HCT116 (cell line): ENCODE results near the gene KLHL6. TPM values are rescaled to one million over a fixed set of nuclear protein-coding genes. Genes with fewer than 3 reads are reported as not detected.

Experiments used
- ATAC-seq: fragments of 200-7000 bp; cut with Tn5 transposase; 2 replicates; pipeline ENCODE4 v1.9.1; 2020; ENCODE audit warnings: mild to moderate bottlenecking, moderate library complexity
- BruUV-seq: library from RNA; stranded (reverse); fragments of 400-500 nt; replicated peaks from 2 replicates; lab custom pipeline; 2021; lab: Mats Ljungman, UMichigan
- CTCF ChIA-PET: fragments of 300-600 bp; sonication (Branson Sonifier 250); formaldehyde crosslinking; loops from one replicate; lab custom pipeline; 2021; ENCODE audit warnings: antibody characterized with exemption; lab: Charles Lee
- POLR2A ChIA-PET: fragments of 300-600, 350-600 bp; sonication (Branson Sonifier 250); formaldehyde crosslinking; loops from one replicate; lab custom pipeline; 2021; ENCODE audit warnings: antibody characterized with exemption; lab: Charles Lee
- RAD21 ChIA-PET, 2 experiments: fragments of 300-600 bp; sonication (Branson Sonifier 250); formaldehyde crosslinking; loops; one replicate each; lab custom pipeline; 2023; ENCODE audit warnings: low total read pairs in 2 of 2; ENCODE audit not compliant: uncharacterized antibody in 2 of 2, unreplicated experiment in 2 of 2, low non-redundant PET in 1 of 2; lab: Charles Lee
- DNase-seq: peaks from one replicate; pipeline ENCODE4 v3.0.0-alpha.2; 2010; ENCODE audit warnings: low read depth, low spot score
- H2AFZ ChIP-seq: fragments of 200-600 bp; shearing (Covaris generic), sonication (generic); 2 replicates; pipeline ENCODE4 v1.6.1; 2017; ENCODE audit warnings: low read depth, mixed run types, mixed read lengths, antibody characterized with exemption, low read length; ENCODE audit not compliant: poor library complexity, severe bottlenecking
- H3K27ac ChIP-seq: 2 replicates; pipeline ENCODE4 v1.5.1; 2012; ENCODE audit warnings: low read depth, low read length
- H3K27me3 ChIP-seq: fragments of 200-600 bp; sonication (generic); 2 replicates; pipeline ENCODE4 v1.6.1; 2016; ENCODE audit warnings: mixed run types, low read length, mixed read lengths; ENCODE audit not compliant: insufficient read depth
- H3K36me3 ChIP-seq, 2 experiments: fragments of 200-500 bp in 1 of 2; fragments of 200-600 bp in 1 of 2; sonication (Bioruptor generic) in 1 of 2; sonication (generic) in 1 of 2; 2 replicates each; pipeline versions ENCODE4 v1.5.1 to v1.6.1; 2014 to 2016; ENCODE audit warnings: low read length in 2 of 2, inconsistent platforms in 1 of 2, mixed read lengths in 1 of 2, mixed run types in 1 of 2; ENCODE audit not compliant: insufficient read depth in 2 of 2, control insufficient read depth in 1 of 2
- H3K4me1 ChIP-seq, 2 experiments: fragments of 200-600 bp in 1 of 2; sonication (generic) in 1 of 2; 2 replicates each; pipeline versions ENCODE4 v1.5.1 to v1.6.1; 2012 to 2017; ENCODE audit warnings: low read length in 2 of 2, inconsistent platforms in 1 of 2, mild to moderate bottlenecking in 1 of 2, mixed read lengths in 1 of 2, mixed run types in 1 of 2, moderate library complexity in 1 of 2; ENCODE audit not compliant: insufficient read depth in 2 of 2, control insufficient read depth in 1 of 2
- H3K4me2 ChIP-seq: fragments of 200-600 bp; sonication (generic); 2 replicates; pipeline ENCODE4 v1.6.1; 2017; ENCODE audit warnings: mixed run types, low read length, mixed read lengths
- H3K4me3 ChIP-seq, 2 experiments: fragments of 200-600 bp in 1 of 2; sonication (generic) in 1 of 2; replicated peaks in 1 of 2; 2 replicates each; pipeline ENCODE4 v1.5.1; 2011 to 2016; ENCODE audit warnings: low read length in 2 of 2, control low read depth in 1 of 2, low read depth in 1 of 2, mild to moderate bottlenecking in 1 of 2, mixed read lengths in 1 of 2, mixed run types in 1 of 2
- H3K79me2 ChIP-seq: fragments of 200-600 bp; sonication (generic); 2 replicates; pipeline ENCODE4 v1.6.1; 2017; ENCODE audit warnings: mild to moderate bottlenecking, mixed run types, low read length, moderate library complexity, mixed read lengths; ENCODE audit not compliant: insufficient read depth
- H3K9ac ChIP-seq: fragments of 200-600 bp; sonication (generic); 2 replicates; pipeline ENCODE4 v1.6.1; 2016; ENCODE audit warnings: low read length, mixed read lengths
- H3K9me2 ChIP-seq: fragments of 200-600 bp; sonication (generic), shearing (Covaris generic); 2 replicates; pipeline ENCODE4 v1.6.1; 2017; ENCODE audit warnings: mixed run types, mild to moderate bottlenecking, moderate library complexity; ENCODE audit not compliant: insufficient read depth
- H3K9me3 ChIP-seq, 2 experiments: fragments of 200-500 bp in 1 of 2; fragments of 200-600 bp in 1 of 2; sonication (Bioruptor generic) in 1 of 2; sonication (generic) in 1 of 2; 2 replicates each; pipeline ENCODE4 v1.6.1; 2014 to 2017; ENCODE audit warnings: low read length in 2 of 2, mixed read lengths in 2 of 2, inconsistent platforms in 1 of 2, low read depth in 1 of 2, mild to moderate bottlenecking in 1 of 2, mixed run types in 1 of 2, moderate library complexity in 1 of 2; ENCODE audit not compliant: control insufficient read depth in 1 of 2, insufficient read depth in 1 of 2
- H4K20me1 ChIP-seq: fragments of 200-600 bp; sonication (generic), shearing (Covaris generic); 2 replicates; pipeline ENCODE4 v1.6.1; 2017; ENCODE audit warnings: mixed run types, mild to moderate bottlenecking, moderate library complexity; ENCODE audit not compliant: insufficient read depth
- ATF3 ChIP-seq: IDR thresholded peaks from 2 replicates; pipeline ENCODE4 v1.6.1; 2012
- CBX3 ChIP-seq: IDR thresholded peaks from 2 replicates; pipeline ENCODE4 v1.6.1; 2012; ENCODE audit warnings: low read depth
- CEBPB ChIP-seq: IDR thresholded peaks from 2 replicates; pipeline ENCODE4 v1.6.1; 2012; ENCODE audit warnings: low read depth
- CTCF ChIP-seq, 3 experiments: fragments of 200-600 bp in 1 of 3; sonication (generic) in 1 of 3; IDR thresholded peaks in 2 of 3; conservative IDR thresholded peaks in 1 of 3; 2 replicates each; pipeline ENCODE4 v1.5.1; 2012 to 2017; ENCODE audit warnings: low read depth in 2 of 3, low read length in 2 of 3, antibody characterized with exemption in 1 of 3, borderline replicate concordance in 1 of 3, control low read depth in 1 of 3, mild to moderate bottlenecking in 1 of 3, mixed read lengths in 1 of 3, mixed run types in 1 of 3, moderate library complexity in 1 of 3; ENCODE audit not compliant: insufficient read depth in 1 of 3
- EGR1 ChIP-seq: IDR thresholded peaks from 2 replicates; pipeline ENCODE4 v1.6.1; 2012; ENCODE audit warnings: low read depth
- ELF1 ChIP-seq: IDR thresholded peaks from 2 replicates; pipeline ENCODE4 v1.6.1; 2012; ENCODE audit warnings: low read depth, borderline replicate concordance
- EZH2 ChIP-seq: fragments of 200-600 bp; sonication (generic); IDR thresholded peaks from 2 replicates; pipeline ENCODE4 v1.6.1; 2017; ENCODE audit warnings: antibody characterized with exemption, mixed run types
- EZH2phosphoT487 ChIP-seq: fragments of 200-600 bp; IDR thresholded peaks from 2 replicates; pipeline ENCODE4 v1.6.1; 2018; ENCODE audit warnings: antibody characterized with exemption, borderline replicate concordance
- JUND ChIP-seq: IDR thresholded peaks from 2 replicates; pipeline ENCODE4 v1.6.1; 2012
- POLR2A ChIP-seq: IDR thresholded peaks from 2 replicates; pipeline ENCODE4 v1.7.0; 2011; ENCODE audit warnings: borderline replicate concordance; ENCODE audit not compliant: insufficient read depth, insufficient read length; ENCODE audit errors: extremely low read depth
- POLR2AphosphoS5 ChIP-seq: IDR thresholded peaks from 2 replicates; pipeline ENCODE4 v1.6.1; 2011; ENCODE audit warnings: mild to moderate bottlenecking, low read depth, low read length, moderate library complexity
- SIN3A ChIP-seq: IDR thresholded peaks from 2 replicates; pipeline ENCODE4 v1.6.1; 2012; ENCODE audit warnings: low read depth
- SRF ChIP-seq: IDR thresholded peaks from 2 replicates; pipeline ENCODE4 v1.6.1; 2012; ENCODE audit warnings: low read depth
- TCF7L2 ChIP-seq: IDR thresholded peaks from 2 replicates; pipeline ENCODE4 v1.7.0; 2011; ENCODE audit warnings: borderline replicate concordance, inconsistent platforms; ENCODE audit not compliant: insufficient read depth, insufficient read length; ENCODE audit errors: extremely low read depth
- YY1 ChIP-seq: IDR thresholded peaks from 2 replicates; pipeline ENCODE4 v1.6.1; 2011; ENCODE audit warnings: low read length, low read depth, moderate library complexity, mild to moderate bottlenecking; ENCODE audit not compliant: insufficient replicate concordance; ENCODE audit errors: extremely low read depth
- ZBTB33 ChIP-seq: IDR thresholded peaks from 2 replicates; pipeline ENCODE4 v1.6.1; 2011; ENCODE audit warnings: mild to moderate bottlenecking, low read length, moderate library complexity; ENCODE audit not compliant: insufficient replicate concordance; ENCODE audit errors: extremely low read depth
- ZFX ChIP-seq: fragments of 450-650 bp; IDR thresholded peaks from 2 replicates; pipeline ENCODE4 v1.6.1; 2017
- intact Hi-C: fragments of 100-400 bp; cut with micrococcal nuclease; formaldehyde crosslinking; loops from 2 replicates; pipeline ENCODE4 v1.10.0; 2022
- total RNA-seq: library from RNA; stranded (reverse); gene quantifications from one replicate; pipeline ENCODE4 v1.2.1, GENCODE V29; 2021; ENCODE audit not compliant: unreplicated experiment

Gene KLHL6
- total RNA-seq, 1 experiment from 2014 or later, result 0.15 TPM

GRCh38 chr3:183500981-183501704, 54.4 kb downstream of the KLHL6 start:
- TF ChIP-seq EGR1 (no peak), CEBPB (no peak), ATF3 (no peak), EZH2 (no peak), YY1 (no peak), SRF (no peak), SIN3A (no peak), ZFX (no peak), TCF7L2 (no peak), POLR2A (no peak), EZH2phosphoT487 (no peak), CBX3 (no peak)

GRCh38 chr3:183500319-183500718, 55.2 kb downstream of the KLHL6 start:
- no TSS peak for BruUV-seq
- TF ChIP-seq POLR2A (no peak), ELF1 (no peak), EZH2 (no peak), CTCF (IDR thresholded peaks at IDR 0.05 in 2 of 3, conservative IDR thresholded peaks at IDR 0.05 in 1 of 3; ENCODE audit: borderline replicate concordance in 1 of 3, insufficient read depth in 1 of 3, low read depth in 2 of 3, low read length in 2 of 3) (no peak), ZFX (no peak), ZBTB33 (no peak), CBX3 (no peak), TCF7L2 (no peak), POLR2AphosphoS5 (no peak), EZH2phosphoT487 (no peak), JUND (no peak)

More at GRCh38 chr3:183500981-183501704, 54.4 kb downstream of the KLHL6 start:
- Histone ChIP-seq H3K79me2 (no peaks in the 10 kb centered on the region), H3K27me3 (no peaks in the 10 kb centered on the region), H3K36me3 (no peaks in the 10 kb centered on the region), H3K9ac (no peak overlapping the region), H3K9me3 (no peaks in the 10 kb centered on the region), H3K4me2 (no peak overlapping the region), H3K4me3 (no peak overlapping the region), H3K9me2 (no peaks in the 10 kb centered on the region), H3K4me1 (no peaks in the 10 kb centered on the region), H3K27ac (no peak overlapping the region), H4K20me1 (no peaks in the 10 kb centered on the region), H2AFZ (no peak overlapping the region)
- RAD21 ChIA-PET, result no interaction called here
- intact Hi-C loops, result no loop called here
- BruUV-seq, result no TSS peak
- POLR2A ChIA-PET, result no interaction called here
- CTCF ChIA-PET, result no interaction called here
- DNase-seq (no peak), ATAC-seq (no peak)

More at GRCh38 chr3:183500319-183500718, 55.2 kb downstream of the KLHL6 start:
- ChIA-PET POLR2A (no interaction called here), RAD21 (no interaction called here), CTCF (no interaction called here)
- intact Hi-C loops, result no loop called here
- H3K79me2 ChIP-seq, result no peaks in the 10 kb centered on the region
- DNase-seq, result no peak
- no peaks in the 10 kb centered on the region for H3K4me1 ChIP-seq
- H3K27ac ChIP-seq, result no peak overlapping the region
- no peak overlapping the region for H3K4me2 ChIP-seq
- no peak overlapping the region for H2AFZ ChIP-seq
- ATAC-seq, result no peak
- H3K4me3 ChIP-seq, result no peak overlapping the region
- no peaks in the 10 kb centered on the region for H3K9me2 ChIP-seq
- no peaks in the 10 kb centered on the region for H3K36me3 ChIP-seq
- no peaks in the 10 kb centered on the region for H3K27me3 ChIP-seq
- H3K9me3 ChIP-seq, result no peaks in the 10 kb centered on the region
- no peaks in the 10 kb centered on the region for H4K20me1 ChIP-seq
- no peak overlapping the region for H3K9ac ChIP-seq
